Activated T-cell treated with anti-CD3 and anti-CD28 coated beads, Interleukin-2, amount 50 U/mL, for 72 hours (primary cell): Measurements from ENCODE around the gene MINDY4. TPM values are rescaled to one million over a fixed set of nuclear protein-coding genes. Genes with fewer than 3 reads are reported as not detected.

Experiments used
- ATAC-seq, 2 donors: fragments of 150-1000 bp; cut with Tn5 transposase; replicated peaks in 1 of 2; 2 replicates each; pipeline ENCODE4 v1.10.0; 2021; ENCODE audit warnings: moderate library complexity in 2 of 2, mild to moderate bottlenecking in 1 of 2
- DNase-seq, 2 donors: peaks; one replicate each; pipeline ENCODE4 v3.0.0; 2021 to 2022; ENCODE audit warnings: mixed read lengths in 1 of 2
- H3K27ac Mint-ChIP-seq: one replicate; pipeline ENCODE4 v1.8.0; 2022; ENCODE audit warnings: mild to moderate bottlenecking, moderate library complexity, mixed read lengths
- H3K27me3 Mint-ChIP-seq: one replicate; pipeline ENCODE4 v1.8.0; 2022; ENCODE audit warnings: low read depth, mixed read lengths
- H3K36me3 Mint-ChIP-seq, 2 donors: one replicate each; pipeline ENCODE4 v1.8.0; 2022; ENCODE audit warnings: mixed read lengths in 2 of 2, mild to moderate bottlenecking in 1 of 2; ENCODE audit not compliant: insufficient read depth in 2 of 2
- H3K4me1 Mint-ChIP-seq: one replicate; pipeline ENCODE4 v1.8.0; 2022; ENCODE audit warnings: low read depth, mixed read lengths
- H3K4me3 Mint-ChIP-seq, 2 donors: one replicate each; pipeline ENCODE4 v1.8.0; 2022; ENCODE audit warnings: mild to moderate bottlenecking in 2 of 2, mixed read lengths in 2 of 2, moderate library complexity in 2 of 2
- H3K9me3 Mint-ChIP-seq, 2 donors: one replicate each; pipeline ENCODE4 v1.8.0; 2022; ENCODE audit warnings: mixed read lengths in 2 of 2
- total RNA-seq, 2 donors: library from RNA; stranded (reverse); gene quantifications; one replicate each; pipeline ENCODE4 v1.2.3, GENCODE V29; 2022

Gene MINDY4
- total RNA-seq, 2 donors from 2014 or later: 1.1 to 1.9 TPM

- no peaks in the 10 kb centered on the region for H3K9me3 Mint-ChIP-seq
- H3K4me3 Mint-ChIP-seq: no peak overlapping the region
- no peaks in the 10 kb centered on the region for H3K4me1 Mint-ChIP-seq
- no peak for DNase-seq
- no peaks in the 10 kb centered on the region for H3K27me3 Mint-ChIP-seq
- no peak overlapping the region for H3K27ac Mint-ChIP-seq
- no peak for ATAC-seq
- H3K36me3 Mint-ChIP-seq: no peaks in the 10 kb centered on the region
These were observed 136.5 kb downstream of the MINDY4 start for GRCh38 chr7:30907527-30908267.

- no peak overlapping the region for H3K4me3 Mint-ChIP-seq
- no peak overlapping the region for H3K27ac Mint-ChIP-seq
These were observed 137.5 kb downstream of the MINDY4 start for GRCh38 chr7:30908681-30909080.

GRCh38 chr7:30909431-30909830 lies 138.2 kb downstream of the MINDY4 start:
- H3K9me3 Mint-ChIP-seq: no peaks in the 10 kb centered on the region
- H3K27me3 Mint-ChIP-seq: no peaks in the 10 kb centered on the region
- H3K36me3 Mint-ChIP-seq: no peaks in the 10 kb centered on the region
- H3K4me1 Mint-ChIP-seq: peaks cover 1% of the 10 kb centered on the region
- no peak overlapping the region for H3K27ac Mint-ChIP-seq
- ATAC-seq (no peak), DNase-seq (no peak)
- H3K4me3 Mint-ChIP-seq: no peak overlapping the region

More at GRCh38 chr7:30908681-30909080, 137.5 kb downstream of the MINDY4 start:
- H3K36me3 Mint-ChIP-seq: no peaks in the 10 kb centered on the region
- H3K27me3 Mint-ChIP-seq: no peaks in the 10 kb centered on the region
- no peaks in the 10 kb centered on the region for H3K4me1 Mint-ChIP-seq
- ATAC-seq: no peak
- DNase-seq: no peak
- H3K9me3 Mint-ChIP-seq: no peaks in the 10 kb centered on the region

- no peak overlapping the region for H3K27ac Mint-ChIP-seq
- no peak for ATAC-seq
These were observed 139.3 kb downstream of the MINDY4 start for GRCh38 chr7:30910411-30911073.

GRCh38 chr7:30911133-30911532 lies 139.9 kb downstream of the MINDY4 start:
- DNase-seq (no peak), ATAC-seq (no peak)
- no peaks in the 10 kb centered on the region for H3K9me3 Mint-ChIP-seq
- H3K27me3 Mint-ChIP-seq: no peaks in the 10 kb centered on the region
- H3K36me3 Mint-ChIP-seq: no peaks in the 10 kb centered on the region
- H3K27ac Mint-ChIP-seq: no peak overlapping the region
- peaks cover 5% of the 10 kb centered on the region for H3K4me1 Mint-ChIP-seq
- H3K4me3 Mint-ChIP-seq: no peak overlapping the region

More at GRCh38 chr7:30910411-30911073, 139.3 kb downstream of the MINDY4 start:
- DNase-seq: no peak
- no peak overlapping the region for H3K4me3 Mint-ChIP-seq
- no peaks in the 10 kb centered on the region for H3K27me3 Mint-ChIP-seq
- H3K4me1 Mint-ChIP-seq: peaks cover 5% of the 10 kb centered on the region
- no peaks in the 10 kb centered on the region for H3K36me3 Mint-ChIP-seq
- H3K9me3 Mint-ChIP-seq: no peaks in the 10 kb centered on the region

GRCh38 chr7:30911561-30911969 lies 140.3 kb downstream of the MINDY4 start, which contains the start of gene AQP1:
Gene AQP1, plus strand, starts transcription at chr7:30911853. Its CDS starts 57 bp downstream, at chr7:30911910.
- peaks cover 5% of the 10 kb centered on the region for H3K4me1 Mint-ChIP-seq
- no peaks in the 10 kb centered on the region for H3K27me3 Mint-ChIP-seq
- no peak within 1 kb of the TSS for H3K27ac Mint-ChIP-seq
- no peak for ATAC-seq
- no peaks in the 10 kb centered on the region for H3K9me3 Mint-ChIP-seq
- no peak for DNase-seq
- H3K4me3 Mint-ChIP-seq: no peak within 1 kb of the TSS
- no peaks in the 10 kb centered on the region for H3K36me3 Mint-ChIP-seq

GRCh38 chr7:30912021-30912730 lies 141.0 kb downstream of the MINDY4 start:
- no peaks in the 10 kb centered on the region for H3K27me3 Mint-ChIP-seq
- ATAC-seq (no peak), DNase-seq (no peak)
- H3K4me3 Mint-ChIP-seq: no peak overlapping the region
- no peaks in the 10 kb centered on the region for H3K36me3 Mint-ChIP-seq
- H3K9me3 Mint-ChIP-seq: no peaks in the 10 kb centered on the region
- no peak overlapping the region for H3K27ac Mint-ChIP-seq
- H3K4me1 Mint-ChIP-seq: peaks cover 5% of the 10 kb centered on the region

GRCh38 chr7:30912731-30912985 lies 141.4 kb downstream of the MINDY4 start:
- Mint-ChIP-seq H3K27ac (no peak overlapping the region), H3K27me3 (no peaks in the 10 kb centered on the region), H3K4me3 (no peak overlapping the region), H3K9me3 (no peaks in the 10 kb centered on the region), H3K36me3 (no peaks in the 10 kb centered on the region), H3K4me1 (peaks cover 5% of the 10 kb centered on the region)
- DNase-seq (no peak), ATAC-seq (no peak)

- no peaks in the 10 kb centered on the region for H3K36me3 Mint-ChIP-seq
These were observed 142.0 kb downstream of the MINDY4 start for GRCh38 chr7:30912986-30913811.

GRCh38 chr7:30913821-30914515 lies 142.8 kb downstream of the MINDY4 start:
- no peak overlapping the region for H3K27ac Mint-ChIP-seq
- H3K36me3 Mint-ChIP-seq: no peaks in the 10 kb centered on the region
- peaks cover 5% of the 10 kb centered on the region for H3K4me1 Mint-ChIP-seq
- no peak for DNase-seq
- no peak for ATAC-seq
- no peaks in the 10 kb centered on the region for H3K27me3 Mint-ChIP-seq
- no peaks in the 10 kb centered on the region for H3K9me3 Mint-ChIP-seq
- H3K4me3 Mint-ChIP-seq: no peak overlapping the region

More at GRCh38 chr7:30912986-30913811, 142.0 kb downstream of the MINDY4 start:
- Mint-ChIP-seq H3K4me1 (peaks cover 5% of the 10 kb centered on the region), H3K27me3 (no peaks in the 10 kb centered on the region), H3K4me3 (no peak overlapping the region), H3K27ac (no peak overlapping the region), H3K9me3 (no peaks in the 10 kb centered on the region)
- DNase-seq (no peak), ATAC-seq (no peak)

- Mint-ChIP-seq H3K27ac (no peak overlapping the region), H3K36me3 (no peaks in the 10 kb centered on the region), H3K4me1 (peaks cover 5% of the 10 kb centered on the region), H3K27me3 (no peaks in the 10 kb centered on the region), H3K4me3 (no peak overlapping the region), H3K9me3 (no peaks in the 10 kb centered on the region)
- DNase-seq: no peak
- ATAC-seq: peak; percentile 36 to 39
These were observed 143.4 kb downstream of the MINDY4 start for GRCh38 chr7:30914596-30914995.

GRCh38 chr7:30915005-30915601 lies 143.9 kb downstream of the MINDY4 start:
- DNase-seq (no peak), ATAC-seq (no peak)
- H3K27me3 Mint-ChIP-seq: no peaks in the 10 kb centered on the region
- H3K9me3 Mint-ChIP-seq: no peaks in the 10 kb centered on the region
- H3K4me3 Mint-ChIP-seq: no peak overlapping the region
- H3K36me3 Mint-ChIP-seq: no peaks in the 10 kb centered on the region
- no peak overlapping the region for H3K27ac Mint-ChIP-seq
- H3K4me1 Mint-ChIP-seq: peaks cover 5% of the 10 kb centered on the region
